Hematopoietic multipotent progenitor cell treated with erythropoietin and hydrocortisone succinate and interleukin-3 and kit ligand, for 4 days (in vitro differentiated cells): ENCODE data around the gene CTSA.
"Not testable (repeated sequence)": the region's sequence is repeated elsewhere in the genome, so short reads cannot be mapped to it uniquely, and the experiment has no call there.

Experiments used
- DNase-seq: peaks from one replicate; pipeline ENCODE4 v3.0.0-alpha.2; 2015

CTSA gene

GRCh38 chr20:45897289-45897688 is 6.2 kb downstream of the CTSA start:
- DNase-seq = no peak

- DNase-seq = no peak
Observed at GRCh38 chr20:45897692-45898091, 6.6 kb downstream of the CTSA start.

DNA sequence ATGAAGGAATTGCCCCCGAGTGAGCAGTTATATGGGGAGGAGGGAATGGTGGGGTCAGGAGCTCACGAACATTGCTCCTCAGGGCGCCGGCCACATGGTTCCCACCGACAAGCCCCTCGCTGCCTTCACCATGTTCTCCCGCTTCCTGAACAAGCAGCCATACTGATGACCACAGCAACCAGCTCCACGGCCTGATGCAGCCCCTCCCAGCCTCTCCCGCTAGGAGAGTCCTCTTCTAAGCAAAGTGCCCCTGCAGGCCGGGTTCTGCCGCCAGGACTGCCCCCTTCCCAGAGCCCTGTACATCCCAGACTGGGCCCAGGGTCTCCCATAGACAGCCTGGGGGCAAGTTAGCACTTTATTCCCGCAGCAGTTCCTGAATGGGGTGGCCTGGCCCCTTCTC is 7.2 kb downstream of the CTSA start:
- DNase-seq = no peak

DNA sequence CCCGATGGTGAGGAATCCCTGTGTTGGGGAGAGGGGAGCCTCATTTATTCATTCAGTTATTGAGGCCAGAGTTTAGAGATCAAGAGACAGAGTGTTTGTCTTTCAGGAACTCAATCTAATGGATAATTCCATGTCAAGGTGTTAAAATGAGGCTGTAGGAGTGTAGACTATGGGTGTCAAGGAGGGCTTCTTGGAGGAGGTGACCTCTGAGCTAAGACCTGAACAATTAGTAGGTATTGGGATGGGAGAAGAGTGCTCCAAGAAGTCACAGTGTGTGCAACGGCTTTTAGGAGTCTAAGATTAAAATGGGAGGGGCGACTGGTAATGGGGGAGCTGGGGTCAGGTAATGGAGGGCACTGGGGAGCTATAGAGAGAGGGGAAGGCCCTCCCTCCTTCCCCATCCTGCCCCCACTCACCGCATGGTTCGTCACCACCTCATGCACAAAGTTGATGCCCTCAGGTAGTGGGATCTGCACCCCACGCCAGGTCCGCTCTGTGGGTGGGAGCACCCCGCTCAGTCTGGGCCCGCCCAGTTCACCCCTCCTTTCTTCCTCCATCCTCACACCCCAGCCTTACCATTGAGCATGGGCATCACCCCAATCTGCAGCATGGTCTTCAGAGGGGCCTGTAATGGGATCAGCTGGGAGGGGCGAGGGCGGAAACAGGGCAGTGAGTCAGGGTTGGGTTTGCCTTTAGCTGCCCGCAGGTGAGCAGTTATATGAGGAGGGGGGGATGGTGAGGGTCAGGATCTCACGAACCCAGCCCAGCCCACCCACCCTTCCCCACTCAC is 8.1 kb downstream of the CTSA start:
- no peak for DNase-seq

- not testable (repeated sequence) for DNase-seq
Observed at GRCh38 chr20:45901332-45901731, 10.2 kb downstream of the CTSA start.

DNA sequence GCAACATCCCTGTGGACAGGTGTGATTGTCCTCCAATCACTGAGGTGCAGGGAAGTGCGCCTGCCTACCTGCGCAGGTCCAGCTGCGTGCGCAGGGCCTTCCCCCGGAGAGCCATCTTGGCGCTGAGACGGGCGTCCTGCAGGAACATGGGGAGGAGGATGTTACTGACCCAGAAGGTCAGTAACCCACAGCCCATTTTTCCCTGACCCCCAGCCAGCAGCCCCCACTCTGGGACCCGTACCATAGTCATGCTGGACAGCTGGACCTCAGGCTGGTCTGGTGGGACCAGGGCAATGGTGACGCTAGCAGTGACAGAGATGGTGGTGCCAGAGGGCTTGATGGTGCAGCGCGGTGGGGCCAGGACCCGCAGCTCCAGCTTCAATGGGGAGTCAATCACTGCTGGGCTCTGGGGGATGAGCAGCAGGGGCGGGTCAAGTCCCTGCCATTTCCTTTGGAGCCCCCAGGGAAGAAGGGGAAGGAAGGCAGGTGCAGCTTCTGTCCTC is 11.1 kb downstream of the CTSA start:
- DNase-seq = no peak

DNA sequence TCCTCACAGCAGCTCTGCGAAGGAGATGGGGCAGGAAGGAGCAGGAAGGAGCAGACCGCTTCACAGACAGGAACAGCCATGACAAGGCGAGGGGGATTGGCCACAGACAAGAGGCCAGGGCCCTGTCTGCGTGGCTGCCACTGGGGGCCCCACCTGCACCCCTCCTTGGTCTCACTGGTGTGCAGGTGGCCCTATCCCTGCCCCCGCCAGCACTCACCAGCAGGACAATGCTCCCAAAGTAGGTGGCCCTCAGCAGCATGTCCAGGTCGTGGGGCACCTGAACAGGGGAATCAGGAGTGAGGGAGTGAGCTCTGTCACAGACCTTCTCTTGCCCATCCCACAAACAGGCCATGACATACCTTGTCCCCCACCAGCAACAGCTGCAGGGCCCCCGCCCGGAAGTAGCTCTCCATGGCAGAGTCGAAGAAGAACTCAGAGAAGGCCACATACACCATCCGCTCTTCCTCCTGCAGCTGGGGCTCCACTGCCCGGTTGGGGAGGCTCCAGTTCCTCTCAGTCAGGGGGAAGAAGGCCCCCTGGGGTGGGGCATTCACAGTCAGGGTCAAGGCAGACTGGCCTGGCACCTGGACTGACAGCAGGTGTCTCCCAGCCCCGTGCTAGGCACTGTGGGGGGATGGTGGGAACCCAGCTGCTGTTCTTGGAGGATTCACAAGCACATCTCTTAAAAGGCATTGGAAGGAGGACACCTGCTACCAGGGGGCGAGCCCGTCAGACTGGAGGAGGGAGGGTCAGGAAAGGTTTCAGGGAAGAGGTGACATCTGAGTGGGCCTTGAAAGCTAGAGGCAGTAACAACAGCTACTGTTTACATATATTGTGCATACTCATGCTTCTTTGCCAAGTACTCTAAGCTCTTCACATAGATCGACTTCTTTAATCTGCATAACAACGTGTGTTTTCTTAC is 13.7 kb downstream of the CTSA start:
- no peak for DNase-seq

GRCh38 chr20:45905505-45906079 is 14.5 kb downstream of the CTSA start:
- DNase-seq = no peak

- no peak for DNase-seq
Observed at GRCh38 chr20:45907219-45907948, 16.2 kb downstream of the CTSA start.

DNA sequence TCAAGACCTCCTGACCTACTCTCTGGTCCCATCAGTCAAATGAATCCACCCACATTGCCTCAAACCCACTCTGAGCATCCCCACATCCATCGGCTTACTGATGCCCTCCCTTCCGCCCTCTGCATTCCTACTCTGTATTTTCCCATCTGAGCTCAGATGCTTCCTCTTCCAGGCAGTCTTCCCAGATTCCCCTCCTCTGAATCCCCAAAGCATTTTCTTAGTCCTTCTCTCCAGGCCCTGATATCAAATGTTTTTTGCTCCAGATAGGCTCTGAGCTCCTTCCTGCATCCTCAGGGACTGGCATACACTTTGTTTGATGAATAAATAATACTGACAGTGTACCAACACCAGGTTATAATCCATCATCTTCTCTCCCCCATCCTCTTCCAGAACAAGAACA is 16.9 kb downstream of the CTSA start:
- no peak for DNase-seq

DNA sequence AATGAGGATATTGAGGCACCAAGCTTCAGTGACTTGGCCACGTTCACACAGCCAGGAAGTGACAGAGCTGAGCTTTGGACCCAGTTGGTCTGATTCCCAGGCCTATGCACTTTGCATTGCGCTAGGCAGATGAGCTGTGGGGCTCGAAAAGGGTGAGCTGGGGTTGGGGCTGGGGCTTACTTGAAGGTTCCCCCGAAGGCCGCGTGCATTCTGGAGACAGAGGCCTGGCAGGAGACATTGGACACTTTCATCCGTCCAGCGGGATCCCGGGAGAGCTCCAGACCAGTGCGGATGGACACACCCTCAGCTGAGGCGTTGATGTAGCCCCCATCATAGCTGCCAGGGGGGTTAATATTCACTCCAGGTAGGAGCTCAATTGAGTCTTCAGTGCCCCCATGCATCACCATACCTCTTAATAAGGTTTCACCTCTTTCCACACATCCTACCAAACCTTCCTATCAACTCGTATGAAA is 18.2 kb downstream of the CTSA start:
- DNase-seq = no peak

DNA sequence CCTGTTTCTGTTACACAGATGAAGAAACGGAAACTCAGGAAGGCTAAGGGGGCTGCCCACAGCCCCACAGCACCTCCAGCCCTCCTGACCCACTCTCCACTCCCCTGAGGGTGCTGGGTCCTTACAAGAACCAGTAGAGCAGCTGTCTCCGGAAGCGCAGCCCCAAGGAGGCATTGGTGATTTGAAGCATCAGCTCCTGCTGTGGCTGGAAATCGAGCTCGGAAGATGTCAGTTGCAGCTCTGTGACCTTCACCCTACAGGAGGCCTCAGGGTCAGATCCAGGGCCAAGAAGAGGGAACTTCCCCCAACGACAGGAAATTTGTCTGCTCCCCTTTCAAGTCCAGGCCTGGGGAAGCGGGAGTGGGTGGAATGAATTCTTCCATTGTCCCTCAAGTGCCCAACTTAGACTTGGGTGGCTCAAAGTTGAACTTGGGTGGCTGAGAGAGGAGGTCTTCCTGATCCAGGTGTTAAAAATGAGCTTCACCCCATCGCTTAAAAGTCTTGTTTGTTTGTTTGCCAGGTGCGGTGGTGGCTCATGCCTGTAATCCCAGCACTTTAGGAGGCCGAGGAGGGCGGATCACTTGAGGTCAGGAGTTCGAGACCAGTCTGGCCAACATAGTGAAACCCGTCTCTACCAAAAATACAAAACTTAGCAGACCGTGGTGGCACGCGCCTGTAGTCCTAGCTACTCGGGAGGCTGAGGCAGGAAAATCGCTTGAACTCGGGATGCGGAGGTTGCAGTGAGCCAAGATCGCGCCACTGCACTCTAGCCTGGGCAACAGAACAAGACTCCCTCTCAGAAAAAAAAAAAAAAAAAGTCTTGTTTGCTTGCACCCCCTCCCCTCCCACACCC is 18.9 kb downstream of the CTSA start:
- no peak for DNase-seq

DNA sequence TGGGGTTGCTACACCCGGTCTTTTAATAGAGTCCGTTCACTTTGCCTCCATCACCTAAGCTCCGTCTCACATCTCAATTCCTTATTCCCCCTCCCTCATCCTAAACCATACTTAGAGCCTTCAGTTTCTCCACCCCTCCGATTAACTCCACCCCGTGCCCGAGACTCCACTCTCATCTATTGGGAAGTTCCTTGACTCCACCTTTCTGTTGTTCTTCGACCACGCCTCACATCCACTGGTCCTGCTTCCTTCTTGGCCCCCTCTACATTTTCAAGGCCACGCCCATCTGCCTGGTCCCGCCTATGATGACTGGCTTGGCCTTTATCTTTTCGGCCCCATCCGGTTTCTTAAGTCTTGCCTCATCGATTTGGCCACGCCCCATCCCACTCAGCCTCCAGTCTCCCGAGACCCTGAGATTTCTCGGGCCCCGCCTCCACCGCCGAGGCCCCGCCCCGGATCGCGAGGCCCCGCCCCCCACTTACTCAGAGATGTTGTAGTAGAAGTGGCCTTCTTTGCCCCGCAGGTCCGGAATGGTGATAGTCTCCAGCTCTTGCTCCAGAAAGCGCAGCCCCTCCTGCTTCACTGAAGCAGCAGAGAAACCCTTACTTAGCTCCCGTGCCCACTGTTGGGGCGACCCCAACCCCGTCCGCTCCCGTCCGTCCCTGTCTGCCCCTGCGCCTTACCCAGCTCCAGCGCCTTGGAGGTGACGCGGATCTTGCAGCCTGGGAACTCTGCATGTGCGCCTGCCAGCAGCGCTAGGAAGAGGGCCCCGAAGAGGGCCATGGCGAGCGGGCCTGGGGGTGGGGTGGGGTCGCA is 19.7 kb downstream of the CTSA start:
- DNase-seq = peak; percentile 100

GRCh38 chr20:45911486-45912343 is 20.6 kb downstream of the CTSA start, which contains the start of gene PLTP:
PLTP (minus strand) TSS chr20:45912155; CDS start chr20:45911452, 703 bp downstream.
- peak; percentile 80 for DNase-seq

- DNase-seq = no peak
Observed at GRCh38 chr20:45912344-45912682, 21.2 kb downstream of the CTSA start.

DNA sequence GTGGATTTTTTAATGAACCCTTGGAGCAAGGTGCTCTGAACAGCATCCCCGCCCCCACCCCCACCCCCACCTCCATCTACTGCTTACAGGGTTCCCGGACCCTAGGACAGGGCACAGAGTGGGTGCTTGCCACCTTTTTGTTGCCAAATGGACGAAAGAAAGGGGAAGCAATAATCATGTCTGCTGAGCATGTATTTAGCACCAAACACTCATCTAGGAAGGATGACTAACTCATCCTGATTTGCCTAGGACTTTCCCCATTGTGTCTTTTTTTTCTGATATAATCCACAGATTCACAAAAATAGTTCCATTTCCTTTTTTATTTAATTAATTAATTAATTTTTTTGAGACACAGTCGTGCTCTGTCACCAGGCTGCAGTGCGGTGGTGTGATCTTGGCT is 22.0 kb downstream of the CTSA start:
- no peak for DNase-seq

DNA sequence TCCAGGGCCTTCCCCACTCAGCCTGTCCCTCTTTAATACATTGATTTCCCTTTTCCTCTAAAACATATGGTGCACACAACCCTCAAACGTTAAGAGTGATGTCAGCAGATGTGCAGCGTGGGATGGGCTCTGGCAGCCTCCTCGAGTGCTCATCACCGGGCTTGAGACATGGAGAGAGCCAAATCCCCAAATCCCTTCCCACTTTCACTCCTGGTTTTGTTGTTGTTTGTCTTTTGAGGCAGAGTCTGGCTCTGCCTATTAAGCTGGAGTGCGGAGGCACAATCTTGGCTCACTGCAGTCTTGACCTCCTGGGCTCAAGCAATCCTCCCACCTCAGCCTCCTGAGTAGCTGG is 26.6 kb downstream of the CTSA start:
- DNase-seq = no peak

- DNase-seq = no peak
Observed at GRCh38 chr20:45918182-45918737, 27.1 kb downstream of the CTSA start.

DNA sequence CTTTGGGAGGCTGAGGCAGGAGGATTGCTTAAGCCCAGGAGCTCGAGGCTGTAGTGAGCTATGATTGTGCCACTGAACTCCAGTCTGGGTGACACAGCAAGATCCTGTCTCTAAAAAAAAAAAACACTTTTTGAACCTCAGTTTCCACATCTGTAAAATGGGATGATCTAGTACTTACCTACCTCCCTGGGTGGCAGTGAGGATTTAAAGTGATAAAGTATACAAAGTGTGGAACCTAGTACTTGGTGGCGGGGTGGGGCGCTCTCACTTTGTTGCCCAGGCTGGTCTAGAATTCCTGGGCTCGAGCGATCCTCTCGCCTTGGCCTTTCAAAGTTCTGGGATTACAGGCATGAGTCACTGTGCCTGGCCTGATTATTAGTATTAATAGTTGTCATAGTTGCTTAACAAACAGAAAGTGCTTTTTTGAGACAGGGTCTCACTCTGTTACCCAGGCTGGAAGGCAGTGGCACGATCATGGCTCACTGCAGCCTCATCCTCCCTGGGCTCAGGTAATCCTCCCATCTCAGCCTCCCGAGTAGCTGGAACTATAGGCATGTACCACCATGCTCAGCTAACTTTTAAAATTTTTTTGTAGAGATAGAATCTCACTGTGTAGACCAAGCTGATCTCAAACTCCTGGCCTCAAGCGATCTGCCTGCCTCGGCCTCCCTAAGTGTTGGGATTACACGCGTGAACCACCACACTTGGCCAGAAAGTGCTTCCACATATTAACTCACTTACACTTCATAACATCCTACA is 27.8 kb downstream of the CTSA start:
- no peak for DNase-seq
